HG03139 (cell line): Measurements from ENCODE around the gene GTF2H2C.
"Not testable (repeated sequence)": the region's sequence is repeated elsewhere in the genome, so short reads cannot be mapped to it uniquely, and the experiment has no call there.

Experiments used
- ATAC-seq: cut with Tn5 transposase; IDR thresholded peaks from one replicate; pipeline ENCODE4 v1.9.1; 2021; ENCODE audit not compliant: unreplicated experiment

Gene GTF2H2C

DNA sequence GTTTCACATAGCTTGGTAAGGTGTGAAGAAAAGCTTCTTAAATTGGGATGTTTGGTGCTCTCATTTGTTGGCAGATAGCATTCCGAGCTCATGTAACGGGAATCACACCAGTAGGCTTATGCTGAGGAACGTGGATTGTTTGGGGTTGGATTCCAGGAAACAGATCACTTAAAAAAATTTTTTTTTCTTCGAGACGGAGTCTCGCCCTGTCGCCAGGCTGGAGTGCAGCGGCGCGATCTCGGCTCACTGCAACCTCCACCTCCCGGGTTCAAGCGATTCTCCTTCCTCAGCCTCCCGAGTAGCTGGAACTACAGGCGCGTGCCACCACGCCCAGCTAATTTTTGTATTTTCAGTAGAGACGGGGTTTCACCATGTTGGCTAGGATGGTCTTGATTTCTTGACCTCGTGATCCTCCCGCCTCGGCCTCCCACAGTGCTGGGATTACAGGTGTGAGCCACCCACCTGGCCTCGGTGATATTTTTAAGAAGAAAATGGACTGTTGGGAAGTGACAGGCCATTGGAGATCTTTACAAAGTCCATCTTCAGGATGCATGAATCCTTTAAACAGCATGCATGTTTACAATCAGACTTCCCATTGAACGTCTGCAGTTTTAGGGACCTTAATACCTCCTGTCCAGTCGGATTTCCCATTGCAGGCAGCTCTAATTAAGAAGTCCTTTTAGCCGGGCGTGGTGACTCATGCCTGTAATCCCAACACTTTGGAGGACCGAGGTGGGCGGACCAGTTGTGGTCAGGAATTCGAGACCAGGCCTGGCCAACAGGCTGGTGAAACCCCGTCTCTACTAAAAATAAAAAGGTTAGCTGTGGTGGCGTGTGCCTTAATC lies 818 bp downstream of the GTF2H2C start:
- ATAC-seq, result not testable (repeated sequence)

DNA sequence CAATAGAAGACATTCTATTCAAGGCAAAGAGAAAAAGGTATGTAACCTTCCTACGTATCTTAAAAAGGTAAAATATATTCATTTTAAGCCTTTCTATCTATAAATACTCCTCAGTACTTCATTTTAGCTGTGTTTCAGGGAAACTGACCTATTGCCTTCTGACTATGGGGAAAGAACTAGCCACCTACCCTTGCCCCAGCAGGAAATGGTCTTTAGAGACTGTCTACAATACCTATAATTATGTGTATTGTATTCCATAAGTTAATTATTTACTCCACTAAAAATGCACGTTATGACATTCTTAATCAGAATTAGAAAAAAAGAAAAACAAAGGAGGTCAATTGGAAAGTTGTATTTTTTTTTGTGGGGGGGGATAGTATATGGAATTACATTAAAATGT lies 6.2 kb downstream of the GTF2H2C start:
- ATAC-seq, result not testable (repeated sequence)

DNA sequence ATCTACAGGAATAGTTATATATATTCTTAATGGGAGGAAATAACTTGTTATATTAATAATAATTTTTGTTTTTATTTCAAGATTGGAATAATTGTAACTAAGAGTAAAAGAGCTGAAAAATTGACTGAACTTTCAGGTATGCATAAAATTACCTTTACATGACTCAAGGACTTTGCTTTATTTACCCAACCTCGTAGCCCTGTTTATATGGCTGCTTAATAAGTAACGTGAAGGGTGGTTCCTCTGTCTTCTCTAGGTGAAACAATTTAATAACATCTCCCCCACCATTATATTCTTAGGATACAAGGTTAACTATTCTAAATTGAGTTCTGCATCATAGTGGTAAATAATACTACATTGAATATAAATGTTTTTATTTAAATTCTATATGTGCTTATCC lies 8.1 kb downstream of the GTF2H2C start:
- ATAC-seq, result not testable (repeated sequence)

DNA sequence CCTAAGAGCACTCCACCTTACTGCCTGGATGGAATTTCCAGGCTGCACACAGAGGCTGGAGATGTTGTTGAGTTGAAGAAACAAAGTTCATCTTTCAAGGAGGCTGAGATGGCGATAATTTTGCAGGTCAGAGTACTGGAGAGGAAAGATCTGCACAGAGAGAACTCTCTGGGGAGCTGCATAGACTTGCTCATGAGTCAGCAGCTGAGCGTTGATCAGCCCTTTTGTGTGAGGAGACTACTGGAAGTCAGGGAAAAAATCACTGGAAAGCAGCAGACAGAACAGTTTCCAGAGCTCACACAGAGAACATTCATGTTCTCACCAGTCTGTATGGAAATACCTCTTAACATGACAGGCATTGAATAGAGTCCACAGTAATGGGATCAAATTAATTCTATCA lies 23.4 kb downstream of the GTF2H2C start:
- ATAC-seq, result not testable (repeated sequence)

DNA sequence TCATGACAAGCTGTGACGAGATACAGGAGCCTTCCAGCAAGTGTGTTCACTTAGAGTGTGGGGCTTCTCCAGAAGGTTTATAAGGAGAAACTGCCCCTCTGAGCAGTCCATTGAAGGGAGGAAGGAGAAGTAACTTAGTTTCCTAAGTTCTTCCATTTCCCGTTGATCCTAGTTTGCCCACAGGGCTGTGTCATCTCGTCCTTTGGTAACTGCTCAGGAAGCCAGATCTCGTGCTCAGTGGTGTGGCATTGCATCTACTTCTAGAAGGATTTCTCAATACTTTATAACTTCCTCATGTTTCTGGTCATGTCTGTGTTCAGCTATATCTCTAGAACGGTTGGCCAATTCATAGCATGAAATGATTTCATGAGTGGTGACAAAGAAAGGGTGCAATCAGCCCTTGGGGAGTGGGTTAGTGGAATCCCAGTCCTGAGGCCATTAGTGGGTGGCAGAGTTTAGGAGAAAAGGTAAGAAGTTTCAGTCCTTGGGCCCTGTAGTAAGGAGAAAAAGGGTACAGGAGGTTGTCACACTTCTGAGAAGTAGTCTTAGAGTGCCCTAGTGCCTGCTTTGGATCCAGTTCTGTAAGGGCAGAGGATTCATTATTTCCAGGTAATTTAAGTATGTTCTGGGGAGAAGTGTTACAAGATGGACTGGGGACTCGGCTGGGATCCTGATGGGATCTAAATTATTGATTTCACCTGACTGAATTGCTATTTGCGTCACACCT lies 36.3 kb downstream of the GTF2H2C start:
- not testable (repeated sequence) for ATAC-seq

DNA sequence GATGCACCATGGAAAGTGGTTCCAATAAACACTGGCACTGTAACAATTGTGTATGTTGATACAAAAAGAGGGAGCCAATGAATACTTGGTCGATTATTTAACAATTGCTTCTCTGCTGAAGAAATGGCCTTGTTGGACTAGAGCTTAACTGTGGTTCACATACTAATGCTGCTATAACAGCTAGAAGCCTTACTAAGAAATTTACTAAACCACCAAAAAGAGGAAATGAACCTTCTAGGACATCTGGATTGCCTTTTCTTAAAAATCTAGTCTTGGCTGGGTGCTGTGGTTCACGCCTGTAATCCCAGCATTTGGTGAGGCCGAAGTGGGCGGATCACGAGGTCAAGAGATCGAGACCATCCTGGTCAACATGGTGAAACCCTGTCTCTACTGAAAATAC lies 42.0 kb downstream of the GTF2H2C start:
- not testable (repeated sequence) for ATAC-seq

DNA sequence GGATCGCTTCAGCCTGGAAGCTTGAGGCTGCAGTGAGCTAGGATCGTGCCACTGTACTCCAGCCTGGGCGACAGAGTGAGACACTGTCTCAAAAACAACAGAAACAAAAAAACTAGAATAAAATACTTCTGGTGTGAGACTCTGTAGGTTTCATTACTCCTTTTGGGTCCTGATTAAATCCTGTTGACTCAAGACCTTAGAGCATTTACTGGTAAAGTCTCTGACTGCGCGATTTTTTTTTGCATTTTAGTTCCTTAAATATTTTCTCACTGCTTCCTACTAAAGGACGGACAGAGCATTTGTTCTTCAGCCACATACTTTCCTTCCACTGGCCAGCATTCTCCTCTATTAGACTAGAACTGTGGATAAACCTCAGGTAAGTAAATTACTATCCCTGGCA lies 46.8 kb downstream of the GTF2H2C start:
- ATAC-seq, result not testable (repeated sequence)

DNA sequence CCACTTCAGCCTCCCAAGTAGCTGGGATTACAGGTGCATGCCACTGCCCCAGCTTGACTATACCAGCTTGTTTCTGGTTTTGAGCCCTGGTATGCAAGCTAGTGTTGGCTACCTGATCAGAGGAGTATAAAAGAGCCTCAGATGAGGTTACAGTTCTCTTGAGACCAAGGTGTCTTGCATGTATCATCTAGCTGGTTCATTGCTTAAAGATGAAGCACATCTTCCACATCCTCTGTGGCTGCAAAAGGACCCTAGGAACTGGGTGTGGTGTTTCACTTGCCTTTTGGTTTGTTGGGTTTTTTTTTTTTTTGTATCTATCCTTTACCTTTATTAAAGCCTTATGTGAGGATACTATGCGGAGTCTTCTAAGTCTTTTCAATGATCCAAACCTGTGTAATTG lies 47.8 kb downstream of the GTF2H2C start:
- not testable (repeated sequence) for ATAC-seq

DNA sequence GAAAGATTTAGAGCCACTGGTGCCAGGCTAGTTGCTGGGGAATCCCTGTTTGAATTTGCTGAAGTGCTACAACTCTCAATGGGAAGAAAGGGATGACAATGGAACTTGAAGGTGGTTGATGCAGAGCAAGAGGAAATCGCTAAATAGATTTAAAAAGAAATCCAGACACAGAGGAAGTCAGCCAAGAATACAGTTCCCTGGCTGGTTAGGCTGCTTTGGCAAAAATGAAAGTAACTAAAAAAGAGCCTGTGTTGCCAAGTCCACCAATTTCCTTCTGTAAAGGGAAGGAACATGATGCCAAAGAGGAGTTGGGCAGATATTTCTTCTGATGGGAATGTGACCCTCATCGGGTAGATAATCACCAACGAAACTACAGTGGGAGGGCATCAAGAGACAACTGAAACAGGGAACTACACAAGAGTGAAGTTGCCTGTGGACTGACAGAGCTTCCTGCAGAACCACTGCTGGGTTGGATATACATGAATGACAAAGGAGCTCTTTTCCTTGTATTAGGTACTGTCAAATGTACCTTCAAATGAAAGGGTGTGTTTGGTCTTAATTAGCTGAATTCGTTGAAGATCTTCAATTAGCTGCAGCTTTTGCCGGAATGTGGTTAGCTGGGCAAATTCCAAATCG lies 49.0 kb downstream of the GTF2H2C start:
- ATAC-seq, result not testable (repeated sequence)

DNA sequence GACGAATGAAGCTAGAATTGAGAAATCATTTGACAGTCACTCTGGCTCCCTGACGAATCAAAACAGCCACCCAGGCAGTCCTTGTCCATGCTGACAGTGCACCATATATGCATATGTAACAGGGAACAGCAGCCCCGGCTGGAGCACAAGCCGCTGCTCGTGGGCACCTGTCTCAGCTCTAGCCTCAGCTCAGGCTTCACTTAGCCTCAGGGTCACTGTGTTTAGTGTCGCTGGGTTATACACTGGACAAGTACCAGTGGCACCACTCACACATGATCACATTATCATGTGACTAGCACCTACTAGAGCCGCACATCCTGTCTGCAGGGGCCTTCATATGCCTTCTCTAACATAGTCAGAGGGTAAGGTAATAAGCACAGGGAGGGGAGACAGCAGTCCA lies 54.9 kb downstream of the GTF2H2C start:
- ATAC-seq, result not testable (repeated sequence)

DNA sequence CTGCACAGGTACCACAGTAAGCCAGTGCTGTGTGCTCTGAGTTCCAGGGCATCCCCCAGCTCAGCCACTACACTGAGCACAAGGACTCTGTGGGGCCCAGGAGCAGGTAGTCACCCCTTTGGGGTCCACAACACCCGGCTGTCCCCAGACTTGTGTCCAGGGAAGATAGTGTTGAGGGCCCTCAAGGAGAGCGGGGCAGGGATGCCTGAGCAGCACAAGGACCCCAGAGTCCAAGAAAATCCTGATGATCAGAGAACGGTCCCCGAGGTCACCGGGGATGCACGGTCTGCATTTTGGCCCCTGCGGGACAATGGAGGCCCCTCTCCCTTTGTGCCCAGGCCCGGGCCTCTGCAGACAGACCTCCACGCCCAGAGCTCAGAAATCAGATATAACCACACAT lies 71.9 kb downstream of the GTF2H2C start:
- not testable (repeated sequence) for ATAC-seq
